CD14-positive monocyte (primary cell): Measurements from ENCODE around the gene IL1R2. TPM values are rescaled to one million over a fixed set of nuclear protein-coding genes. Genes with fewer than 3 reads are reported as not detected.

Experiments
- DNase-seq, 3 donors: peaks; one replicate each; pipeline ENCODE4 v3.0.0-alpha.2; 2011 to 2022
- H2AFZ ChIP-seq: 2 replicates; pipeline ENCODE4 v1.6.0; 2012; ENCODE audit warnings: mild to moderate bottlenecking, low read depth, low read length, inconsistent platforms; ENCODE audit not compliant: insufficient read depth, poor library complexity, severe bottlenecking
- H3K27ac ChIP-seq, 2 donors: 1 replicate in 1 of 2; 2 replicates in 1 of 2; pipeline ENCODE4 v1.5.1; 2012 to 2013; ENCODE audit warnings: low read length in 2 of 2, control low read depth in 1 of 2, inconsistent platforms in 1 of 2, low read depth in 1 of 2, mild to moderate bottlenecking in 1 of 2
- H3K27me3 ChIP-seq, 2 donors: one replicate each; pipeline versions ENCODE4 v1.6.0 to v1.6.1; 2011 to 2013; ENCODE audit warnings: low read length in 2 of 2; ENCODE audit not compliant: control insufficient read depth in 2 of 2, insufficient read depth in 2 of 2
- H3K36me3 ChIP-seq, 2 donors: replicated peaks in 1 of 2; 1 replicate in 1 of 2; 2 replicates in 1 of 2; pipeline versions ENCODE4 v1.5.1 to v1.6.1; 2012 to 2013; ENCODE audit warnings: low read length in 2 of 2, control low read depth in 1 of 2, inconsistent platforms in 1 of 2, mild to moderate bottlenecking in 1 of 2; ENCODE audit not compliant: insufficient read depth in 2 of 2, control insufficient read depth in 1 of 2
- H3K4me1 ChIP-seq, 2 donors: 1 replicate in 1 of 2; 2 replicates in 1 of 2; pipeline versions ENCODE4 v1.5.1 to v1.6.1; 2012 to 2013; ENCODE audit warnings: low read length in 2 of 2, control low read depth in 1 of 2, inconsistent platforms in 1 of 2, mild to moderate bottlenecking in 1 of 2, moderate library complexity in 1 of 2; ENCODE audit not compliant: insufficient read depth in 2 of 2, control insufficient read depth in 1 of 2
- H3K4me2 ChIP-seq: replicated peaks from 2 replicates; pipeline ENCODE3; 2012; ENCODE audit warnings: low read length, moderate library complexity, mild to moderate bottlenecking; ENCODE audit not compliant: poor library complexity, severe bottlenecking; ENCODE audit errors: extremely low read depth
- H3K4me3 ChIP-seq, 3 experiments: fragments of 200-600 bp in 1 of 3; sonication (generic) in 1 of 3; replicated peaks in 1 of 3; 1 replicate in 2 of 3; 2 replicates in 1 of 3; pipeline ENCODE4 v1.5.1; 2011 to 2013; ENCODE audit warnings: low read length in 3 of 3, mild to moderate bottlenecking in 3 of 3, control low read depth in 2 of 3, low read depth in 2 of 3, inconsistent platforms in 1 of 3, moderate library complexity in 1 of 3
- H3K79me2 ChIP-seq: 2 replicates; pipeline ENCODE4 v1.6.0; 2012; ENCODE audit warnings: mild to moderate bottlenecking, control low read depth, inconsistent platforms, low read length, moderate library complexity; ENCODE audit not compliant: insufficient read depth
- H3K9ac ChIP-seq: 2 replicates; pipeline ENCODE4 v1.6.0; 2017; ENCODE audit warnings: low read length, mild to moderate bottlenecking; ENCODE audit not compliant: insufficient read depth, poor library complexity, severe bottlenecking
- H3K9me3 ChIP-seq, 2 donors: replicated peaks in 1 of 2; 1 replicate in 1 of 2; 2 replicates in 1 of 2; pipeline versions ENCODE4 v1.5.1 to v1.6.1; 2012 to 2013; ENCODE audit warnings: low read length in 2 of 2, control low read depth in 1 of 2; ENCODE audit not compliant: control insufficient read depth in 1 of 2, insufficient read depth in 1 of 2
- H4K20me1 ChIP-seq: 2 replicates; pipeline ENCODE4 v1.6.0; 2012; ENCODE audit warnings: mild to moderate bottlenecking, low read length, control low read depth, moderate library complexity; ENCODE audit not compliant: insufficient read depth
- H3K27ac Mint-ChIP-seq, 7 donors: one replicate each; pipeline ENCODE4 v1.8.0; 2020; ENCODE audit warnings: mild to moderate bottlenecking in 7 of 7, mixed read lengths in 7 of 7, moderate library complexity in 6 of 7, inconsistent platforms in 2 of 7
- H3K27me3 Mint-ChIP-seq, 3 donors: one replicate each; pipeline ENCODE4 v1.8.0; 2021 to 2022; ENCODE audit warnings: low read depth in 3 of 3, mild to moderate bottlenecking in 3 of 3, mixed read lengths in 3 of 3, moderate library complexity in 3 of 3, inconsistent platforms in 1 of 3
- H3K36me3 Mint-ChIP-seq, 2 donors: one replicate each; pipeline ENCODE4 v1.8.0; 2020; ENCODE audit warnings: mixed read lengths in 2 of 2, inconsistent platforms in 1 of 2, mild to moderate bottlenecking in 1 of 2
- H3K4me1 Mint-ChIP-seq: one replicate; pipeline ENCODE4 v1.8.0; 2020; ENCODE audit warnings: mild to moderate bottlenecking, mixed read lengths
- H3K4me3 Mint-ChIP-seq, 2 donors: one replicate each; pipeline ENCODE4 v1.8.0; 2020; ENCODE audit warnings: mild to moderate bottlenecking in 2 of 2, mixed read lengths in 2 of 2, moderate library complexity in 1 of 2
- H3K9me3 Mint-ChIP-seq, 7 donors: one replicate each; pipeline ENCODE4 v1.8.0; 2020 to 2022; ENCODE audit warnings: mixed read lengths in 7 of 7, mild to moderate bottlenecking in 6 of 7, moderate library complexity in 6 of 7, inconsistent platforms in 2 of 7
- CTCF ChIP-seq: fragments of 200-600 bp; IDR thresholded peaks from one replicate; pipeline ENCODE4 v1.8.0; 2022; ENCODE audit warnings: antibody characterized with exemption, mild to moderate bottlenecking
- WGBS: methylation state at CpG from one replicate; pipeline ENCODE4 v1.1.5; 2013; ENCODE audit warnings: missing lambda C conversion rate; ENCODE audit not compliant: insufficient coverage; 5-methylcytosine and 5-hydroxymethylcytosine counted together
- intact Hi-C, 2 donors: fragments of 100-400 bp; cut with micrococcal nuclease; formaldehyde crosslinking; loops; one replicate each; pipeline versions ENCODE4 v1.15.0 to v1.15.1; 2023
- polyA plus RNA-seq, 3 donors: library from polyadenylated mRNA; depleted of rRNA in 1 of 3; unstranded in 2 of 3; stranded (reverse) in 1 of 3; fragments of 300-500 nt in 2 of 3; fragments of >200 nt in 1 of 3; fragmentation: Illumina TruSeq in 2 of 3; gene quantifications; 1 replicate in 2 of 3; 2 replicates in 1 of 3; pipeline ENCODE4 v1.2.3, GENCODE V29; 2012 to 2021

The IL1R2 gene
- polyA plus RNA-seq, 3 donors, result 5.9 to 12.0 (median 6.2) TPM

DNA sequence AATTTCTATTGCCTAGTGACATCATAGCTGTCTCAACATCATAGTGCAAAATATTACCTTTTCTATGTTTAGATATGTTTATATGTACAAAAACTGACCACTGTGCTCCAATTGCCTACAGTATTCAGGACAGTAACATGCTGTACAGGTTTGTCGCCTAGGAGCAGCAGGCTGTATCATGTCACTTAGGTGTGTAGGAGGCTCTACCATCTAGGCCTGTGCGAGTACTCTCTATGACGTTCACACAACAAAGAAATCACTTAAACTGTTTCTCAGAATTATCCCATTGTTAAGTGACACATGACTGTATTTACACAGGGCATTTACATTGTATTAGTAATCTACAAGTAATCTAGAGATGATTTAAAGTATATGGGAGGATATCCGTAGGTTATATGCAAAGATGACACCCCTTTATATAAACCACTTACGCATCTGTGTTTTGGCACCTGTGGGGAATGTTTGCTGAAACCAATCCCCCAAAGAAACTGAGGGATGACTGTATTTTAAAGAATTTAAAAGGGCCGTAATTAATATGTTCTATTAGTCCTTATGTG is 24.7 kb downstream of the IL1R2 start:
- Mint-ChIP-seq H3K4me3 (no peak overlapping the region), H3K9me3 (peaks cover 0 to 20% (median 6%) of the 10 kb centered on the region in 7 donors), H3K36me3 (peaks cover 6 to 14% of the 10 kb centered on the region in 2 donors), H3K4me1 (peaks cover 18% of the 10 kb centered on the region), H3K27ac (no peak overlapping the region), H3K27me3 (peaks cover 0 to 3% (median 1%) of the 10 kb centered on the region in 3 donors)
- Histone ChIP-seq H3K79me2 (no peaks in the 10 kb centered on the region), H3K4me1 (peaks cover 12 to 13% of the 10 kb centered on the region in 2 donors), H3K9me3 (peaks cover 0 to 2% of the 10 kb centered on the region in 2 donors), H2AFZ (no peak overlapping the region), H3K4me2 (no peak overlapping the region), H3K4me3 (no peak overlapping the region), H3K27ac (no peak overlapping the region), H4K20me1 (no peaks in the 10 kb centered on the region), H3K36me3 (no peaks in the 10 kb centered on the region), H3K9ac (no peak overlapping the region), H3K27me3 (no peaks in the 10 kb centered on the region)
- no peak for DNase-seq
- no peak for TF ChIP-seq CTCF
- intact Hi-C loops, result no loop called here
- WGBS, result no CpG with 5 or more reads among the region's 6 CpGs

GRCh38 chr2:102018823-102019445 is 27.2 kb downstream of the IL1R2 start:
- Histone ChIP-seq H3K9me3 (no peaks in the 10 kb centered on the region), H3K4me3 (no peak overlapping the region), H3K9ac (no peak overlapping the region), H2AFZ (no peak overlapping the region), H3K27me3 (no peaks in the 10 kb centered on the region), H3K4me1 (peaks cover 5 to 6% of the 10 kb centered on the region in 2 donors), H3K27ac (no peak overlapping the region), H3K36me3 (no peaks in the 10 kb centered on the region), H4K20me1 (no peaks in the 10 kb centered on the region), H3K79me2 (no peaks in the 10 kb centered on the region), H3K4me2 (no peak overlapping the region)
- Mint-ChIP-seq H3K4me1 (peaks cover 9% of the 10 kb centered on the region), H3K9me3 (peaks cover 0 to 4% (median under 1%) of the 10 kb centered on the region in 7 donors), H3K36me3 (peaks cover 2 to 15% of the 10 kb centered on the region in 2 donors), H3K4me3 (no peak overlapping the region), H3K27ac (no peak overlapping the region), H3K27me3 (peaks cover 0 to 5% (median 3%) of the 10 kb centered on the region in 3 donors)
- intact Hi-C loops, result no loop called here
- TF ChIP-seq CTCF, result no peak
- 94% methylated on average over 4 of the region's 8 CpGs for WGBS
- DNase-seq, result no peak
